Fibroblast of skin of back (primary cell): ENCODE results near the gene ODF2.

Experiments
- DNase-seq: peaks from one replicate; pipeline ENCODE4 v3.0.0-alpha.2; 2013

The ODF2 gene

GRCh38 chr9:128532581-128532980 lies 76.8 kb downstream of the ODF2 start:
- no peak for DNase-seq

- no peak for DNase-seq
These were observed 85.0 kb downstream of the ODF2 start for GRCh38 chr9:128540634-128541360.

GRCh38 chr9:128546504-128546903 lies 90.7 kb downstream of the ODF2 start:
- no peak for DNase-seq

GRCh38 chr9:128548876-128549275 lies 93.1 kb downstream of the ODF2 start:
- no peak for DNase-seq

- no peak for DNase-seq
These were observed 94.4 kb downstream of the ODF2 start for GRCh38 chr9:128550226-128550625.
